ENCODE measurements around the gene SVBP.

SVBP gene

GRCh38 chr1:42759114-42759513 is 58.1 kb downstream of the SVBP start:
- no peak overlapping the region for H3K9ac ChIP-seq (ENCODE audit: low read depth, low read length, poor library complexity)
- no peak overlapping the region for H3K4ac ChIP-seq (ENCODE audit: low read length)
- H3K4me2 ChIP-seq (ENCODE audit: insufficient read depth, low read length, poor library complexity, severe bottlenecking) = no peak overlapping the region
- no peak overlapping the region for H4K8ac ChIP-seq (ENCODE audit: low read depth, low read length)
- no peak overlapping the region for H2AFZ ChIP-seq (ENCODE audit: low read length)
- H2BK15ac ChIP-seq (ENCODE audit: low read length) = no peak overlapping the region
- no peak for DNase-seq (ENCODE audit: low spot score)
- H2BK5ac ChIP-seq (ENCODE audit: low read length) = no peak overlapping the region
- peaks cover 39 to 80% of the 10 kb centered on the region in 2 donors for H3K36me3 ChIP-seq (replicated peaks in 1 of 2; ENCODE audit: control insufficient read depth in 2 of 2, insufficient read depth in 2 of 2, low read length in 2 of 2)
- peaks cover 2% of the 10 kb centered on the region for H3K79me1 ChIP-seq (ENCODE audit: low read depth, low read length)
- H2AK5ac ChIP-seq (ENCODE audit: low read depth, low read length) = no peak overlapping the region
- H3K27me3 ChIP-seq (ENCODE audit: control insufficient read depth in 3 of 3, insufficient read depth in 3 of 3, low read depth in 1 of 3, low read length in 3 of 3) = no peaks in the 10 kb centered on the region
- no peak overlapping the region for H3K27ac ChIP-seq (replicated peaks; ENCODE audit: low read length)
- H2BK12ac ChIP-seq (ENCODE audit: low read length) = no peak overlapping the region
- no peaks in the 10 kb centered on the region for H3K9me3 ChIP-seq (replicated peaks in 1 of 2; ENCODE audit: control insufficient read depth in 2 of 2, insufficient read depth in 1 of 2, low read depth in 1 of 2, low read length in 2 of 2)
- no peak overlapping the region for H3K23ac ChIP-seq (ENCODE audit: low read depth, low read length, poor library complexity)
- no peak overlapping the region for H3K18ac ChIP-seq (ENCODE audit: low read length)
- WGBS, 2 donors (ENCODE audit: extremely low coverage in 2 of 2, insufficient read length in 2 of 2, insufficient replicate concordance in 1 of 2) = no CpG with 5 or more reads among the region's 9 CpGs
- H2BK120ac ChIP-seq (ENCODE audit: low read depth, low read length) = no peak overlapping the region
- no peaks in the 10 kb centered on the region for H3K4me1 ChIP-seq (ENCODE audit: control insufficient read depth in 2 of 2, insufficient read depth in 1 of 2, low read depth in 1 of 2, low read length in 2 of 2)
- H3K4me3 ChIP-seq (ENCODE audit: low read length in 2 of 2) = no peak overlapping the region
- no peak overlapping the region for H4K91ac ChIP-seq (ENCODE audit: low read depth, low read length, poor library complexity)
- H3K14ac ChIP-seq (ENCODE audit: low read length) = no peak overlapping the region

DNA sequence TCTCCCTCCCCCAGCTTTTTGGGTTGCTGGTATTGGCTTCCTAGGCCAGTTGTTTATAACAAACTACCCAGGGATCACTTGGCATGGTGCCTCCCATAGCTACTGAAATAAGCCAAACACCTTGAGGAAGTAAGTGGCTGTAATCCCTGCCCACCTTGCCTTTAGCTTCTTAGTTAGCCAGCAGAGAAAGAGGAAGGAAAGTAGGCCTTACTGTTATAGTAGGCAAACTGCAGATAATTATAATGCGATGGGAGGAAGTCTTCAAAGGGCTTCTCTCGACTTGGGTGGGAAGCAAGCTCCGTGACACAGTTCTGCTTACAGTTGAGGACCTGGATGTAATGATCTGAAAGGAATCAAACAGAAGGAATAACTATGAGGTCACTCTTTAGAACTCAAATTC is 58.6 kb downstream of the SVBP start:
- no peak overlapping the region for H2AK5ac ChIP-seq (ENCODE audit: low read depth, low read length)
- H4K91ac ChIP-seq (ENCODE audit: low read depth, low read length, poor library complexity) = no peak overlapping the region
- H3K4ac ChIP-seq (ENCODE audit: low read length) = no peak overlapping the region
- H3K14ac ChIP-seq (ENCODE audit: low read length) = no peak overlapping the region
- H3K23ac ChIP-seq (ENCODE audit: low read depth, low read length, poor library complexity) = no peak overlapping the region
- H3K27ac ChIP-seq (replicated peaks; ENCODE audit: low read length) = no peak overlapping the region
- H3K36me3 ChIP-seq (replicated peaks in 1 of 2; ENCODE audit: control insufficient read depth in 2 of 2, insufficient read depth in 2 of 2, low read length in 2 of 2) = peaks cover 43 to 85% of the 10 kb centered on the region in 2 donors
- H3K4me2 ChIP-seq (ENCODE audit: insufficient read depth, low read length, poor library complexity, severe bottlenecking) = no peak overlapping the region
- no peak overlapping the region for H3K4me3 ChIP-seq (ENCODE audit: low read length in 2 of 2)
- H3K4me1 ChIP-seq (ENCODE audit: control insufficient read depth in 2 of 2, insufficient read depth in 1 of 2, low read depth in 1 of 2, low read length in 2 of 2) = no peaks in the 10 kb centered on the region
- H3K9ac ChIP-seq (ENCODE audit: low read depth, low read length, poor library complexity) = no peak overlapping the region
- no peaks in the 10 kb centered on the region for H3K9me3 ChIP-seq (replicated peaks in 1 of 2; ENCODE audit: control insufficient read depth in 2 of 2, insufficient read depth in 1 of 2, low read depth in 1 of 2, low read length in 2 of 2)
- no peaks in the 10 kb centered on the region for H3K27me3 ChIP-seq (ENCODE audit: control insufficient read depth in 3 of 3, insufficient read depth in 3 of 3, low read depth in 1 of 3, low read length in 3 of 3)
- H2BK15ac ChIP-seq (ENCODE audit: low read length) = no peak overlapping the region
- no peak overlapping the region for H2AFZ ChIP-seq (ENCODE audit: low read length)
- H2BK12ac ChIP-seq (ENCODE audit: low read length) = no peak overlapping the region
- H3K79me1 ChIP-seq (ENCODE audit: low read depth, low read length) = no peaks in the 10 kb centered on the region
- H2BK5ac ChIP-seq (ENCODE audit: low read length) = no peak overlapping the region
- H2BK120ac ChIP-seq (ENCODE audit: low read depth, low read length) = no peak overlapping the region
- no peak for DNase-seq (ENCODE audit: low spot score)
- no peak overlapping the region for H3K18ac ChIP-seq (ENCODE audit: low read length)
- no peak overlapping the region for H4K8ac ChIP-seq (ENCODE audit: low read depth, low read length)
- WGBS, 2 donors (ENCODE audit: extremely low coverage in 2 of 2, insufficient read length in 2 of 2, insufficient replicate concordance in 1 of 2) = no CpG with 5 or more reads among the region's 3 CpGs

GRCh38 chr1:42757892-42758275 is 59.3 kb downstream of the SVBP start:
- Histone ChIP-seq H3K4me1 (ENCODE audit: control insufficient read depth in 2 of 2, insufficient read depth in 1 of 2, low read depth in 1 of 2, low read length in 2 of 2) (no peaks in the 10 kb centered on the region), H3K27ac (replicated peaks; ENCODE audit: low read length) (no peak overlapping the region), H4K91ac (ENCODE audit: low read depth, low read length, poor library complexity) (no peak overlapping the region), H3K27me3 (ENCODE audit: control insufficient read depth in 3 of 3, insufficient read depth in 3 of 3, low read depth in 1 of 3, low read length in 3 of 3) (no peaks in the 10 kb centered on the region), H3K79me1 (ENCODE audit: low read depth, low read length) (no peaks in the 10 kb centered on the region), H2BK120ac (ENCODE audit: low read depth, low read length) (no peak overlapping the region), H2AK5ac (ENCODE audit: low read depth, low read length) (no peak overlapping the region), H3K36me3 (replicated peaks in 1 of 2; ENCODE audit: control insufficient read depth in 2 of 2, insufficient read depth in 2 of 2, low read length in 2 of 2) (peaks cover 45 to 92% of the 10 kb centered on the region in 2 donors), H2BK15ac (ENCODE audit: low read length) (no peak overlapping the region), H3K9me3 (replicated peaks in 1 of 2; ENCODE audit: control insufficient read depth in 2 of 2, insufficient read depth in 1 of 2, low read depth in 1 of 2, low read length in 2 of 2) (no peaks in the 10 kb centered on the region), H3K4me3 (ENCODE audit: low read length in 2 of 2) (no peak overlapping the region), H3K9ac (ENCODE audit: low read depth, low read length, poor library complexity) (no peak overlapping the region), H2AFZ (ENCODE audit: low read length) (no peak overlapping the region), H3K23ac (ENCODE audit: low read depth, low read length, poor library complexity) (no peak overlapping the region), H3K14ac (ENCODE audit: low read length) (no peak overlapping the region), H2BK5ac (ENCODE audit: low read length) (no peak overlapping the region), H3K4me2 (ENCODE audit: insufficient read depth, low read length, poor library complexity, severe bottlenecking) (no peak overlapping the region), H3K4ac (ENCODE audit: low read length) (no peak overlapping the region), H3K18ac (ENCODE audit: low read length) (no peak overlapping the region), H4K8ac (ENCODE audit: low read depth, low read length) (no peak overlapping the region), H2BK12ac (ENCODE audit: low read length) (no peak overlapping the region)
- no peak for DNase-seq (ENCODE audit: low spot score)

Data from neuronal stem cell (in vitro differentiated cells).